H9 (cell line): ENCODE results near the gene SPTBN5. TPM values are rescaled to one million over a fixed set of nuclear protein-coding genes. Genes with fewer than 3 reads are reported as not detected.

Source experiments
- DNase-seq: peaks from one replicate; pipeline ENCODE4 v3.0.0-alpha.2; 2017
- H2AFZ ChIP-seq: one replicate; pipeline ENCODE4 v1.6.1; 2013; ENCODE audit warnings: mild to moderate bottlenecking, low read length, control low read depth, moderate library complexity
- H2AK5ac ChIP-seq: 2 replicates; pipeline ENCODE4 v1.6.1; 2013; ENCODE audit warnings: low read length, control low read depth, mixed read lengths; ENCODE audit not compliant: insufficient read length
- H2BK120ac ChIP-seq: one replicate; pipeline ENCODE4 v1.6.1; 2013; ENCODE audit warnings: low read depth, mild to moderate bottlenecking, low read length, control low read depth, inconsistent platforms; ENCODE audit not compliant: poor library complexity, severe bottlenecking
- H2BK12ac ChIP-seq: 2 replicates; pipeline ENCODE4 v1.6.1; 2013; ENCODE audit warnings: low read length, control low read depth, mixed read lengths, low read depth; ENCODE audit not compliant: insufficient read length
- H2BK15ac ChIP-seq: 2 replicates; pipeline ENCODE4 v1.6.1; 2013; ENCODE audit warnings: low read depth, low read length, control low read depth
- H2BK20ac ChIP-seq: one replicate; pipeline ENCODE4 v1.6.1; 2013; ENCODE audit warnings: low read depth, mild to moderate bottlenecking, low read length, control low read depth, inconsistent platforms; ENCODE audit not compliant: poor library complexity, severe bottlenecking
- H2BK5ac ChIP-seq: 2 replicates; pipeline ENCODE4 v1.6.1; 2013; ENCODE audit warnings: low read length, control low read depth, mixed read lengths; ENCODE audit not compliant: insufficient read length
- H3K14ac ChIP-seq: 2 replicates; pipeline ENCODE4 v1.6.1; 2013; ENCODE audit warnings: low read length, control low read depth; ENCODE audit not compliant: insufficient read depth
- H3K18ac ChIP-seq: 2 replicates; pipeline ENCODE4 v1.6.1; 2013; ENCODE audit warnings: low read depth, mild to moderate bottlenecking, mixed read lengths, low read length, control low read depth; ENCODE audit not compliant: insufficient read length
- H3K23ac ChIP-seq: 2 replicates; pipeline ENCODE4 v1.6.1; 2013; ENCODE audit warnings: low read length, control low read depth, mixed read lengths, low read depth; ENCODE audit not compliant: insufficient read length
- H3K23me2 ChIP-seq: 2 replicates; pipeline ENCODE4 v1.6.1; 2013; ENCODE audit warnings: low read depth, mild to moderate bottlenecking, mixed read lengths, low read length, control low read depth; ENCODE audit not compliant: insufficient read length, poor library complexity, severe bottlenecking
- H3K27ac ChIP-seq: 2 replicates; pipeline ENCODE4 v1.5.1; 2013; ENCODE audit warnings: low read length, control low read depth, mixed read lengths, low read depth; ENCODE audit not compliant: insufficient read length
- H3K27me3 ChIP-seq: 2 replicates; pipeline ENCODE4 v1.6.1; 2013; ENCODE audit warnings: low read length, control low read depth, inconsistent platforms; ENCODE audit not compliant: insufficient read depth
- H3K4ac ChIP-seq: 2 replicates; pipeline ENCODE4 v1.6.1; 2013; ENCODE audit warnings: low read depth, mild to moderate bottlenecking, control low read depth, inconsistent platforms, low read length, moderate library complexity
- H3K4me1 ChIP-seq: 2 replicates; pipeline ENCODE4 v1.6.1; 2013; ENCODE audit warnings: low read length, control low read depth, inconsistent platforms; ENCODE audit not compliant: insufficient read depth
- H3K4me2 ChIP-seq: 2 replicates; pipeline ENCODE4 v1.6.1; 2013; ENCODE audit warnings: low read length, control low read depth, mixed read lengths; ENCODE audit not compliant: insufficient read length, insufficient read depth
- H3K56ac ChIP-seq: 2 replicates; pipeline ENCODE4 v1.6.1; 2013; ENCODE audit warnings: low read depth, mild to moderate bottlenecking, mixed read lengths, low read length, control low read depth; ENCODE audit not compliant: insufficient read length
- H3K79me1 ChIP-seq: 2 replicates; pipeline ENCODE4 v1.6.1; 2013; ENCODE audit warnings: low read depth, mild to moderate bottlenecking, moderate library complexity, low read length, control low read depth, inconsistent platforms; ENCODE audit not compliant: insufficient read depth, poor library complexity, severe bottlenecking
- H3K79me2 ChIP-seq: 2 replicates; pipeline ENCODE4 v1.6.1; 2013; ENCODE audit warnings: low read length, control low read depth, inconsistent platforms; ENCODE audit not compliant: insufficient read depth
- H3K9ac ChIP-seq: 2 replicates; pipeline ENCODE4 v1.6.1; 2013; ENCODE audit warnings: low read length, control low read depth, mixed read lengths; ENCODE audit not compliant: insufficient read length; ENCODE audit errors: extremely low read depth
- H3K9me3 ChIP-seq: one replicate; pipeline ENCODE4 v1.6.1; 2013; ENCODE audit warnings: low read depth, low read length, inconsistent platforms; ENCODE audit not compliant: control insufficient read depth
- H3T11ph ChIP-seq: one replicate; pipeline ENCODE4 v1.6.1; 2013; ENCODE audit warnings: mild to moderate bottlenecking, low read length, control low read depth, inconsistent platforms
- H4K20me1 ChIP-seq: one replicate; pipeline ENCODE4 v1.6.1; 2013; ENCODE audit not compliant: control insufficient read depth, insufficient read length, insufficient read depth
- H4K5ac ChIP-seq: 2 replicates; pipeline ENCODE4 v1.6.1; 2013; ENCODE audit warnings: low read depth, mild to moderate bottlenecking, mixed read lengths, low read length, control low read depth; ENCODE audit not compliant: insufficient read length
- H4K8ac ChIP-seq: replicated peaks from 2 replicates; pipeline ENCODE4 v1.6.1; 2013; ENCODE audit warnings: low read length, control low read depth, mixed read lengths, low read depth; ENCODE audit not compliant: insufficient read length
- H4K91ac ChIP-seq: 2 replicates; pipeline ENCODE4 v1.6.1; 2013; ENCODE audit warnings: low read depth, mild to moderate bottlenecking, moderate library complexity, mixed read lengths, low read length, control low read depth; ENCODE audit not compliant: insufficient read length
- H3K27ac Mint-ChIP-seq, 3 experiments: 2 replicates in 2 of 3; 3 replicates in 1 of 3; pipeline ENCODE4 v1.8.0; 2020 to 2021; ENCODE audit warnings: mixed read lengths in 3 of 3, mild to moderate bottlenecking in 1 of 3, moderate library complexity in 1 of 3
- H3K27me3 Mint-ChIP-seq: 2 replicates; pipeline ENCODE4 v1.8.0; 2021; ENCODE audit warnings: low read depth, mild to moderate bottlenecking, moderate library complexity, mixed read lengths
- H3K36me3 Mint-ChIP-seq, 3 experiments: 2 replicates in 2 of 3; 3 replicates in 1 of 3; pipeline ENCODE4 v1.8.0; 2020 to 2021; ENCODE audit warnings: low read depth in 3 of 3, mixed read lengths in 3 of 3; ENCODE audit not compliant: insufficient read depth in 1 of 3
- H3K4me1 Mint-ChIP-seq, 2 experiments: 2 replicates each; pipeline ENCODE4 v1.8.0; 2020; ENCODE audit warnings: mixed read lengths in 2 of 2
- H3K4me3 Mint-ChIP-seq, 2 experiments: 2 replicates in 1 of 2; 3 replicates in 1 of 2; pipeline ENCODE4 v1.8.0; 2020 to 2021; ENCODE audit warnings: mild to moderate bottlenecking in 2 of 2, mixed read lengths in 2 of 2, moderate library complexity in 1 of 2
- H3K9me3 Mint-ChIP-seq, 2 experiments: 2 replicates in 1 of 2; 3 replicates in 1 of 2; pipeline ENCODE4 v1.8.0; 2020; ENCODE audit warnings: mild to moderate bottlenecking in 2 of 2, mixed read lengths in 2 of 2, moderate library complexity in 1 of 2
- CTCF ChIP-seq: fragments of 200-600 bp; sonication (generic); conservative IDR thresholded peaks from 3 replicates; pipeline ENCODE4 v1.8.0; 2021; ENCODE audit warnings: antibody characterized with exemption, mild to moderate bottlenecking
- WGBS: extraction: QIAGEN DNeasy Blood & Tissue Kit; methylation state at CpG from one replicate; pipeline ENCODE4 v1.1.7; 2013; ENCODE audit warnings: missing lambda C conversion rate, low lambda C conversion rate, mixed read lengths; ENCODE audit not compliant: insufficient read length; ENCODE audit errors: extremely low coverage; 5-methylcytosine and 5-hydroxymethylcytosine counted together
- total RNA-seq: library from RNA; stranded (reverse); gene quantifications from 2 replicates; pipeline ENCODE4 v1.2.1, GENCODE V29; 2021

The SPTBN5 gene
- total RNA-seq, 1 experiment from 2014 or later: 0.90 TPM

DNA sequence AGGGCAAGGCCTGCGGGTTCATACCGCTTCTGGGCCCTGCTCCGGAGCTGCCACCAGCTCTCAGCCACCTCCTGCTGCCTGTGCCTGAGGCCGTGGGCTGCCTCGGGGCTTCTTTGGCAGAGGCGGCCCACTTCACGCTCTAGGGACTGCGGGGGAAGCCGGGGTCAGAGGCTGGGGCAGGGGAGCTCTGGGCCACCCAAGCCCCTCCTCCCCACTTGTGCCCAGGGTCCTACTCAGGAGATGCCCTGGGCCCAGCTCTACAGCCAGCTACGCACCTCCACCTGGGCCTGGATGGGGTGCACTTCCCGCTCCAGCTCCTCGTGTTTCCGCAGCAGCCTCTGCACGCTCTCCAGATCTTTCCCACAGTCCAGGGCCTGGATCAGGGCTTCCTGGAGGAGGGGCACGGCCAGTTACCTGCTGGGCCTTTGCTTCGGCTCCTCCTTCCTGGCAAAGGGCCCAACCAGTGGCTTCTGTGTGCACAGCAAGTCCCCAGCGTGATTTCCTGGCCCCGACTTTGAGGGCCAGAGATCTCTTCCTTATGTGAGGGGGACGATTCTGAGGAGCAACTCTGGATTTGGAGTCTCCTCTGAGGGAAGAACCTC is 31.2 kb downstream of the SPTBN5 start:
- H2BK20ac ChIP-seq: no peak overlapping the region
- no peak overlapping the region for H3K4ac ChIP-seq
- H2AFZ ChIP-seq: no peak overlapping the region
- H4K8ac ChIP-seq: no peak overlapping the region
- Mint-ChIP-seq H3K4me1 (peaks cover 10 to 16% of the 10 kb centered on the region in 2 experiments), H3K9me3 (no peaks in the 10 kb centered on the region), H3K27me3 (no peaks in the 10 kb centered on the region; the same call in 1 of the 2 replicates), H3K36me3 (no peaks in the 10 kb centered on the region), H3K4me3 (no peak overlapping the region), H3K27ac (no peak overlapping the region)
- no peak for TF ChIP-seq CTCF
- no peak overlapping the region for H3T11ph ChIP-seq
- H3K56ac ChIP-seq: no peak overlapping the region
- H4K5ac ChIP-seq: no peak overlapping the region
- H3K79me2 ChIP-seq: no peaks in the 10 kb centered on the region
- no peak overlapping the region for H3K9ac ChIP-seq
- H3K23ac ChIP-seq: no peak overlapping the region
- H2BK120ac ChIP-seq: no peak overlapping the region
- no peak overlapping the region for H2BK15ac ChIP-seq
- no peak overlapping the region; the same call in 1 of the 2 replicates for H3K14ac ChIP-seq
- H4K20me1 ChIP-seq: no peaks in the 10 kb centered on the region
- H3K9me3 ChIP-seq: no peaks in the 10 kb centered on the region
- no peak overlapping the region for H4K91ac ChIP-seq
- no peaks in the 10 kb centered on the region for H3K23me2 ChIP-seq
- no peak overlapping the region for H2AK5ac ChIP-seq
- DNase-seq: peak; percentile 73
- no peaks in the 10 kb centered on the region for H3K27me3 ChIP-seq
- no peak overlapping the region for H3K4me2 ChIP-seq
- H2BK12ac ChIP-seq: no peak overlapping the region
- no peak overlapping the region for H2BK5ac ChIP-seq
- no peaks in the 10 kb centered on the region for H3K4me1 ChIP-seq
- no peak overlapping the region for H3K27ac ChIP-seq
- no peaks in the 10 kb centered on the region for H3K79me1 ChIP-seq
- no CpG with 5 or more reads among the region's 19 CpGs for WGBS
- no peak overlapping the region for H3K18ac ChIP-seq
